ENCODE measurements around the gene PNPLA7. TPM values are rescaled to one million over a fixed set of nuclear protein-coding genes. Genes with fewer than 3 reads are reported as not detected.
"Not testable (repeated sequence)": the region's sequence is repeated elsewhere in the genome, so short reads cannot be mapped to it uniquely, and the experiment has no call there.

PNPLA7 gene
- total RNA-seq, 2 experiments from 2014 or later = 3.0 to 3.2 TPM

- H3K4me3 Mint-ChIP-seq; ATAC-seq; H3K9me3 Mint-ChIP-seq (ENCODE audit: low read depth); H3K27ac Mint-ChIP-seq; H3K36me3 Mint-ChIP-seq; DNase-seq; H3K4me1 Mint-ChIP-seq; H3K27me3 Mint-ChIP-seq: not testable (repeated sequence)
- CTCF ChIA-PET = interaction anchor here (0.6 to 0.7 kb wide), 3 partner anchors 221 to 1469 kb away, joined by 3 read pairs; no protein-coding TSS in a partner anchor
Measured at GRCh38 chr9:137513136-137513535, 37.1 kb downstream of the PNPLA7 start.

GRCh38 chr9:137511758-137512463 is 38.3 kb downstream of the PNPLA7 start:
- H3K36me3 Mint-ChIP-seq = no peaks in the 10 kb centered on the region
- no peak for DNase-seq
- H3K9me3 Mint-ChIP-seq (ENCODE audit: low read depth) = no peaks in the 10 kb centered on the region
- H3K27me3 Mint-ChIP-seq = no peaks in the 10 kb centered on the region
- ATAC-seq = no peak
- H3K4me1 Mint-ChIP-seq = peaks cover 4% of the 10 kb centered on the region
- H3K4me3 Mint-ChIP-seq = no peak overlapping the region
- no peak overlapping the region for H3K27ac Mint-ChIP-seq
- CTCF ChIA-PET = no interaction called here

- H3K27ac Mint-ChIP-seq; H3K27me3 Mint-ChIP-seq; CTCF ChIA-PET; DNase-seq; ATAC-seq; H3K9me3 Mint-ChIP-seq (ENCODE audit: low read depth); H3K36me3 Mint-ChIP-seq; H3K4me1 Mint-ChIP-seq; H3K4me3 Mint-ChIP-seq: not testable (repeated sequence)
Measured at GRCh38 chr9:137511126-137511525, 39.1 kb downstream of the PNPLA7 start.

GRCh38 chr9:137509198-137509597 is 41.0 kb downstream of the PNPLA7 start:
- H3K4me1 Mint-ChIP-seq = peaks cover 4% of the 10 kb centered on the region
- H3K27me3 Mint-ChIP-seq = no peaks in the 10 kb centered on the region
- ATAC-seq = no peak
- no peak overlapping the region for H3K27ac Mint-ChIP-seq
- H3K4me3 Mint-ChIP-seq = no peak overlapping the region
- CTCF ChIA-PET = interaction anchor here (1.1 to 1.8 kb wide), 5 partner anchors 16 to 164 kb away, joined by 3 to 5 read pairs (median 3); no protein-coding TSS in a partner anchor
- no peaks in the 10 kb centered on the region for H3K36me3 Mint-ChIP-seq
- DNase-seq = no peak
- no peaks in the 10 kb centered on the region for H3K9me3 Mint-ChIP-seq (ENCODE audit: low read depth)

- Mint-ChIP-seq H3K36me3 (peaks cover 5% of the 10 kb centered on the region), H3K4me3 (no peak overlapping the region), H3K9me3 (ENCODE audit: low read depth) (peaks cover 2% of the 10 kb centered on the region), H3K27me3 (no peaks in the 10 kb centered on the region), H3K4me1 (peaks cover 1% of the 10 kb centered on the region), H3K27ac (no peak overlapping the region)
- DNase-seq (no peak), ATAC-seq (no peak)
- CTCF ChIA-PET = no interaction called here
Measured at GRCh38 chr9:137506702-137507171, 43.5 kb downstream of the PNPLA7 start.

GRCh38 chr9:137506274-137506673 is 43.9 kb downstream of the PNPLA7 start:
- no peak overlapping the region for H3K27ac Mint-ChIP-seq
- ATAC-seq (no peak), DNase-seq (no peak)
- H3K4me3 Mint-ChIP-seq = no peak overlapping the region
- no peaks in the 10 kb centered on the region for H3K27me3 Mint-ChIP-seq
- H3K9me3 Mint-ChIP-seq (ENCODE audit: low read depth) = peaks cover 2% of the 10 kb centered on the region
- CTCF ChIA-PET = no interaction called here
- H3K36me3 Mint-ChIP-seq = peaks cover 5% of the 10 kb centered on the region
- H3K4me1 Mint-ChIP-seq = peaks cover 1% of the 10 kb centered on the region

GRCh38 chr9:137505421-137506140 is 44.6 kb downstream of the PNPLA7 start:
- no peak for ATAC-seq
- Mint-ChIP-seq H3K4me3 (no peak overlapping the region), H3K27me3 (no peaks in the 10 kb centered on the region), H3K27ac (no peak overlapping the region), H3K36me3 (peaks cover 5% of the 10 kb centered on the region), H3K4me1 (peaks cover 1% of the 10 kb centered on the region), H3K9me3 (ENCODE audit: low read depth) (peaks cover 2% of the 10 kb centered on the region)
- no peak for DNase-seq
- CTCF ChIA-PET = interaction anchor here (1.2 kb wide), 1 partner anchor 82 kb away, joined by 3 read pairs; the partner anchor contains the start of genes EXD3 and NOXA1

GRCh38 chr9:137504432-137504777 is 45.8 kb downstream of the PNPLA7 start:
- H3K4me1 Mint-ChIP-seq = peaks cover 1% of the 10 kb centered on the region
- H3K9me3 Mint-ChIP-seq (ENCODE audit: low read depth) = peaks cover 2% of the 10 kb centered on the region
- CTCF ChIA-PET = interaction anchor here (1.2 kb wide), 1 partner anchor 81 kb away, joined by 3 read pairs; the partner anchor contains the start of genes EXD3 and NOXA1
- H3K27ac Mint-ChIP-seq = no peak overlapping the region
- ATAC-seq (no peak), DNase-seq (no peak)
- H3K4me3 Mint-ChIP-seq = no peak overlapping the region
- H3K27me3 Mint-ChIP-seq = no peaks in the 10 kb centered on the region
- H3K36me3 Mint-ChIP-seq = peaks cover 5% of the 10 kb centered on the region

GRCh38 chr9:137502008-137502911 is 47.9 kb downstream of the PNPLA7 start:
- ATAC-seq (no peak), DNase-seq (no peak)
- H3K4me1 Mint-ChIP-seq = peaks cover 1% of the 10 kb centered on the region
- peaks cover 5% of the 10 kb centered on the region for H3K36me3 Mint-ChIP-seq
- peaks cover 2% of the 10 kb centered on the region for H3K9me3 Mint-ChIP-seq (ENCODE audit: low read depth)
- H3K27ac Mint-ChIP-seq = no peak overlapping the region
- CTCF ChIA-PET = no interaction called here
- no peak overlapping the region for H3K4me3 Mint-ChIP-seq
- no peaks in the 10 kb centered on the region for H3K27me3 Mint-ChIP-seq

GRCh38 chr9:137501457-137501856 is 48.7 kb downstream of the PNPLA7 start:
- no peak overlapping the region for H3K27ac Mint-ChIP-seq
- no peak overlapping the region for H3K4me3 Mint-ChIP-seq
- H3K4me1 Mint-ChIP-seq = peaks cover 1% of the 10 kb centered on the region
- H3K27me3 Mint-ChIP-seq = no peaks in the 10 kb centered on the region
- DNase-seq (no peak), ATAC-seq (no peak)
- H3K36me3 Mint-ChIP-seq = peaks cover 5% of the 10 kb centered on the region
- H3K9me3 Mint-ChIP-seq (ENCODE audit: low read depth) = peaks cover 2% of the 10 kb centered on the region
- CTCF ChIA-PET = no interaction called here

- Mint-ChIP-seq H3K27ac (no peak overlapping the region), H3K4me1 (peaks cover 1% of the 10 kb centered on the region), H3K9me3 (ENCODE audit: low read depth) (peaks cover 2% of the 10 kb centered on the region), H3K4me3 (no peak overlapping the region), H3K27me3 (no peaks in the 10 kb centered on the region), H3K36me3 (peaks cover 5% of the 10 kb centered on the region)
- CTCF ChIA-PET = no interaction called here
- no peak for ATAC-seq
- no peak for DNase-seq
Measured at GRCh38 chr9:137500666-137501397, 49.4 kb downstream of the PNPLA7 start.

- CTCF ChIA-PET = no interaction called here
- DNase-seq (no peak), ATAC-seq (no peak)
- H3K4me1 Mint-ChIP-seq = peaks cover 1% of the 10 kb centered on the region
- no peak overlapping the region for H3K4me3 Mint-ChIP-seq
- H3K9me3 Mint-ChIP-seq (ENCODE audit: low read depth) = peaks cover 2% of the 10 kb centered on the region
- peaks cover 5% of the 10 kb centered on the region for H3K36me3 Mint-ChIP-seq
- H3K27me3 Mint-ChIP-seq = no peaks in the 10 kb centered on the region
- no peak overlapping the region for H3K27ac Mint-ChIP-seq
Measured at GRCh38 chr9:137499858-137500661, 50.1 kb downstream of the PNPLA7 start.
